Activated T-cell treated with anti-CD3 and anti-CD28 coated beads, Interleukin-2, amount 50 U/mL, for 4 hours (primary cell): ENCODE data around the gene DNAH3. TPM values are rescaled to one million over a fixed set of nuclear protein-coding genes. Genes with fewer than 3 reads are reported as not detected.
"Not testable (repeated sequence)": the region's sequence is repeated elsewhere in the genome, so short reads cannot be mapped to it uniquely, and the experiment has no call there.

Experiments
- ATAC-seq, 2 donors: fragments of 200-7000 bp; cut with Tn5 transposase; one replicate each; pipeline ENCODE4 v1.10.0; 2021
- DNase-seq: peaks from one replicate; pipeline ENCODE4 v3.0.0-alpha.2; 2020
- H3K27me3 Mint-ChIP-seq: one replicate; pipeline ENCODE4 v1.8.0; 2021; ENCODE audit warnings: low read depth, mixed read lengths
- H3K36me3 Mint-ChIP-seq: one replicate; pipeline ENCODE4 v1.8.0; 2022; ENCODE audit warnings: mixed read lengths; ENCODE audit not compliant: insufficient read depth
- H3K4me1 Mint-ChIP-seq: one replicate; pipeline ENCODE4 v1.8.0; 2021; ENCODE audit warnings: low read depth, mixed read lengths
- H3K4me3 Mint-ChIP-seq: one replicate; pipeline ENCODE4 v1.8.0; 2021; ENCODE audit warnings: mild to moderate bottlenecking, moderate library complexity, mixed read lengths
- H3K9me3 Mint-ChIP-seq: one replicate; pipeline ENCODE4 v1.8.0; 2021; ENCODE audit warnings: mixed read lengths
- total RNA-seq, 3 donors: library from RNA; stranded (reverse); gene quantifications; one replicate each; pipeline ENCODE4 v1.2.1, GENCODE V29; 2021

The DNAH3 gene
- total RNA-seq, 3 donors from 2014 or later, result not detected

DNA sequence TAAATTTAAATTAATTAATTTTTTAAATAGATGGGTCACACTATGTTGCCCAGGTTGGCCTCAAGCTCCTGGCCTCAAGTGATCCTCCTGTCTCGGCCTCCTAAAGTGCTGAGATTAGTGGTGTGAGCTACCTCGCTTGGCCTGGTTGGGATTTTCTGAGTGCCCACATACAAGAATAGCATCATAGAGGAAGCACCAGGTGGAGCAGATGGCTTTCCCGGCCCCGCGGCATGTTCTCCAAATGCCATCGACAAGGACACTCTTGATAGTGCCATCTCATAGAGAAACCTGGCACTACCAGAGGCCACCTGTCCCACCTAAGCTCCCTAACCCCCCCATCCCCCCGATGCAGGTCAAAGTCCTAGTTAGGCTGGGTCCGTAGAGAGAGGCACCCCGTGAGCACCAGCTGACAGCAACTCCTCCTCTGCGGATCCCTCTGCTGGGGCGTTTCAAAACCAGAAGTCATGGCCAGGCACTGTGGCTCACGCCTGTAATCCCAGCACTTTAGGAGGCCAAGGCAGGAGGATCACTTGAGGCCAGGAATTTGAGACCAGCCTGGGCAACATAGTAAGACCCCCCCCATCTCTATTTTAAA is 65.9 kb downstream of the DNAH3 start:
- no peaks in the 10 kb centered on the region for H3K4me1 Mint-ChIP-seq
- H3K27me3 Mint-ChIP-seq, result peaks cover 4% of the 10 kb centered on the region
- H3K4me3 Mint-ChIP-seq, result no peak overlapping the region
- DNase-seq (no peak), ATAC-seq (no peak)
- peaks cover 5% of the 10 kb centered on the region for H3K9me3 Mint-ChIP-seq
- H3K36me3 Mint-ChIP-seq, result no peaks in the 10 kb centered on the region

DNA sequence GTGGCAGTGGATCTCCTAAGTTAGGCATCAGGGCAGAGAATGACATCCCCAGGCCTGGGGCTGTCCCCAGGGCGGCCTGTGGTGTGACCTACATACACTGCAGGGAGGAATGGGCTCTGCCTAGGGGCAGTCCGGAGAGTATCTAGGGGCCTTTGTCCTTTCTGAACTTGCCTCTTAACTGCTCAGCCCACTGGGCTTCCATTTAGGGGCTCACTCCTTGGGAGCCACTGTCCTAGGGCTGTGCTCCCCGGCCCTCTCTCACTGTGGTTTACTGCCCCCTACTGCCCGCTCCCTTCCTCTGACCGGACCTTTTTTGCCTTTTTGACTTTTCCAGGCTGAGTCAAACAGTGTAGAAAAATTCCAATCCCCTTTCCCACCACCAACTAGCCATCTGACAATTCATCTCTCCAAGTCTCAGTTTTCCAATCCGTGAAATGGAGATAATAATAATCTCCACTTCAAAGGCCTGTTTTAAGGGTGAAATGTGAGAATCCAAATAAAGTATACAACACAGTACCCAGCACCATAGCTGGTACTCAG is 66.8 kb downstream of the DNAH3 start:
- H3K27me3 Mint-ChIP-seq, result no peaks in the 10 kb centered on the region
- H3K36me3 Mint-ChIP-seq, result no peaks in the 10 kb centered on the region
- ATAC-seq (peak; percentile 50 to 60), DNase-seq (peak; percentile 42)
- no peaks in the 10 kb centered on the region for H3K4me1 Mint-ChIP-seq
- no peak overlapping the region for H3K4me3 Mint-ChIP-seq
- no peaks in the 10 kb centered on the region for H3K9me3 Mint-ChIP-seq

DNA sequence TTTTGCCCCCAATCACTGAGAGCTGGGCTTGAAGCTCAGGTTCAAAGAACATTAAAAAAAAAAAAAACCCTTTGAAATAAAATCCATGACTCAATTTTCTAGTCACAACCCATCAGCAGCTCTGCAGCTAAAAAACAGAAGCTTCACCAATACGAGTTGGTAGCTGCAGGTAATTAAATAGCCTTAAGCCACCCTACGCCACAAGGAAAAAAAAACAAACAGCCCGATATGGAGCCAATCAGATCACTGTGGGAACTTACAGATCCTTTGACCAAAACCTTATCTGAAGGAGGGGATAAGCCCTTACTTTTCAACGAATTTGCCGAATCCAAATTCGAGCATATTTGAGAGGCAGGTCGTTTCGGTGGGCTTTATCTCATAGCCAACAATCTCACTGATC is 69.3 kb downstream of the DNAH3 start:
- H3K27me3 Mint-ChIP-seq, result no peaks in the 10 kb centered on the region
- H3K36me3 Mint-ChIP-seq, result no peaks in the 10 kb centered on the region
- no peaks in the 10 kb centered on the region for H3K4me1 Mint-ChIP-seq
- ATAC-seq, result no peak
- H3K9me3 Mint-ChIP-seq, result no peaks in the 10 kb centered on the region
- DNase-seq, result no peak
- H3K4me3 Mint-ChIP-seq, result no peak overlapping the region

DNA sequence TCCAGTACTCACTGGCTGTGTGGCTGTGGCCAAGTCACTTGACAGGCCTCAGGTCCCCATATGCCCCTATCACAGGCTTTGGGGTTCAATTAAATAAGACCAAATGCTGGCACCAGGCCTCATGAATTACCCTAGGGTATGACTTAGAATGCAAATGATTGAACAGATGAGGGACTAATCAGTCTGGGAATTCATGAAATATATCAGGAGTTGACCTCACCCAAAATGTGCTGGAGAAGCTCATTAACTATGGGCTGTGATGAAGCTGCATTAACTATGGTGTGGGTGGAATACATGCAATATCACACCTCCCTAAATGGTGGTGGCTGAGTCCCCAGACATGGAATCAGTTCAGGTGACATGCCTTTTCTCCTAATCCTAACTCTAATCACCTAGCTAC is 72.1 kb downstream of the DNAH3 start:
- ATAC-seq, result no peak
- Mint-ChIP-seq H3K9me3 (no peaks in the 10 kb centered on the region), H3K27me3 (no peaks in the 10 kb centered on the region), H3K36me3 (no peaks in the 10 kb centered on the region), H3K4me1 (no peaks in the 10 kb centered on the region), H3K4me3 (no peak overlapping the region)
- DNase-seq, result no peak

DNA sequence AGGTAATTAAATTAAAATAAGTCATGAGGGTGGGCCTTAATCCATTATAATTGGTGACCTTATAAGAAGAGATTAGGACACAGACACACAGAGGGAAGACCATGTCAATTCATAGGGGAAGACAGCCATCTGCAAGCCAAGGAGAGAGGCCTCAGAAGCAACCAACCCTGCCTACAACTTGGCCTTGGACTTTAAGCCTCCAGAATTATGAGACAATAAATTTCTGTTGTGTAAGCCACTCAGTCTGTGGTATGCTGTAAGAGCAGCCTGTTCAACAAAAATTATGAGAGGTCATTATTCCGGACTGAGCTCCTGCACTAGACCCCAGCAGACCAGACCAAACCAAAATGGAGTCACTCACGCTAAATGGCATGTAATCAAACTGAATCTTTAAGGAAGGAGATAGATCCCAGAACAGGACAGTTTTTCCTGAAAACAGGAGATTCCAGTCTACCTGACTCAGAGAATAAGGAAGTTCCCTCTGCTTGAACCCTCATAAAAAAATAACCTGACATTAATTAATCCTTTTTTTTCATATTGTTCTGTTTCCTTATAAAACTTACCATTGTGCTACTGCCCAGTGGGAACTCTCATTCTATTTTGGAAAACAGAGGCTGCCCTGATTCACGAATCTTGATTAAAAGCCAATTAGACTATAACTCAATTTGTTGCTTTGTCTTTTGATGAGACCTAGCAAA is 74.3 kb downstream of the DNAH3 start:
- Mint-ChIP-seq H3K4me1 (no peaks in the 10 kb centered on the region), H3K4me3 (no peak overlapping the region), H3K36me3 (no peaks in the 10 kb centered on the region), H3K9me3 (no peaks in the 10 kb centered on the region), H3K27me3 (no peaks in the 10 kb centered on the region)
- ATAC-seq (no peak), DNase-seq (no peak)

DNA sequence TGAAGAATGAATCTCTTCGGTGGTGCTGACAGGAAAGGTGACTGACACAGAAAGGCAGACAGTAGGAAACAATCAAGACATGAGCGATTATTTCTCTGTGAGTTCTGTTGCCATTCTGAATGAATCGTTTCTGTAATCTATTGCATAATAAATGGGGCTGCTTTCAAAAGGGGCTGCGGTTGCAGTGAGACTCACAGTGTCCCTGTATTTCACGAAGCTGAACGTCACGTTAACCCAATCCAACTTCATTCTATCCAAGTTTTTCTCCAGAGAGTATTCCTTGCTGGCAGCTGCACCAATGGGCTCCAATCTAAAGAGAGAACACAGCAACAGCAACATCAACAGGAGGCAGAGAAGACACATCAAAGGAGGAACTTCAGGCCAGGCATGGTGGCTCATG is 75.4 kb downstream of the DNAH3 start:
- ATAC-seq (no peak), DNase-seq (no peak)
- Mint-ChIP-seq H3K36me3 (no peaks in the 10 kb centered on the region), H3K27me3 (no peaks in the 10 kb centered on the region), H3K4me1 (no peaks in the 10 kb centered on the region), H3K4me3 (no peak overlapping the region), H3K9me3 (no peaks in the 10 kb centered on the region)

DNA sequence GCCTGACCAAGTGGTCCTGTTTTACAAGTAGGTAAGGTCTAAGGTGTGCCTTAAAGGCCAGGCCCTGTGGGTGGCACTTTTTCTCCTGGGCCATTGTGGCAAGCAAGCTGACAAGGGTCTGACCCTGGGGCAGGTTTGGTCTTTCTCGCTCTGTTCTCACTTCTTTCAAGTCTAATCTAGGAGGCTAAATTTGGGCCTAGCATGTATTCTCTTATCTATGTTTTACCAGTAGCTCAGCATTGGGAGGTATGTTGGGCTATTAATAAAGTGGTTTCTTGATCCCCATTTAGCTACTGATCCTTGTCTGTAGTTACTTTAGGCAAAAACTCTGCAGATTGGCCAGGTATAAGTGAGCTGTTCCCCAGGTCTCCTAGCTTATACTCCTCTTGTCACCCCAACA is 77.7 kb downstream of the DNAH3 start:
- Mint-ChIP-seq H3K4me3 (no peak overlapping the region), H3K27me3 (no peaks in the 10 kb centered on the region), H3K36me3 (no peaks in the 10 kb centered on the region), H3K4me1 (no peaks in the 10 kb centered on the region), H3K9me3 (no peaks in the 10 kb centered on the region)
- ATAC-seq (no peak), DNase-seq (no peak)

DNA sequence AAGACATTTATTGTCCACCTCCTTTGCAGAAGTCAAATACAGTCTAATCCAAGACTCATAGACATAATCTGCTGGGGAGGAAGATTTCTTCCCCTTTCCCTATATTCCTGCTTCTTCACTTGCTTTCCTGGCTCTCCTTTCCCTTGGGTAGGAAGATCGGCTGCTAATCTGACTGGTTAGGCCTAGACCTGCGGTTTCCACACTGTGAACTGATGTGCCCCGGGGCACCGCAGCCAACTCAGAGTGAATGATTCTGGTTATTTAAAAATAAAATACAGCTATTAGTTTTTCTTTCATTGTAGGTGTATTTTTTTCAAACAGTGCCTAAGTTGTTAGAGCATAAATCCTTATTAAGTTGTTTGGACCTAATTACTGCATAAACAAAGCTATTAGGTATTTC is 78.9 kb downstream of the DNAH3 start:
- Mint-ChIP-seq H3K4me3 (no peak overlapping the region), H3K27me3 (no peaks in the 10 kb centered on the region), H3K9me3 (no peaks in the 10 kb centered on the region), H3K4me1 (no peaks in the 10 kb centered on the region), H3K36me3 (no peaks in the 10 kb centered on the region)
- DNase-seq (no peak), ATAC-seq (no peak)

DNA sequence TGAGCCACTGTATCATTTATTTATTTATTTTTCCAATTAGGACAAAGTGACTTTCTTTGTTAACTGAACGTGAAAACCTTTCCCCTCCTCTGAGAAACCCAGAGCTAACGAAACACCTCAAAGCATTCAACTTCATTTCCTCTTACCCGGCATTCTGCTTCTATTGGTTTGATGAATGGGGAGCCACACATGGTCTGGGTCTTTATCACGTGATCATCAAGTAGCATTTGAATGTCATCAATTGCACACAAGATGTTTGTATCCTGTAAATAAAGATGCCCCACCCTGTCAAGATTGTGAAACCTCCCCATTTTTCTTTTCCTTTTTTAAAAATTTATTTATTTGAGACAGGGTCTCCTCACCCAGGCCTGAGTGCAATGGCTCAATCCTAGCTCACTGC is 80.1 kb downstream of the DNAH3 start:
- no peaks in the 10 kb centered on the region for H3K9me3 Mint-ChIP-seq
- ATAC-seq (no peak), DNase-seq (no peak)
- H3K36me3 Mint-ChIP-seq, result no peaks in the 10 kb centered on the region
- no peak overlapping the region for H3K4me3 Mint-ChIP-seq
- no peaks in the 10 kb centered on the region for H3K4me1 Mint-ChIP-seq
- H3K27me3 Mint-ChIP-seq, result no peaks in the 10 kb centered on the region

DNA sequence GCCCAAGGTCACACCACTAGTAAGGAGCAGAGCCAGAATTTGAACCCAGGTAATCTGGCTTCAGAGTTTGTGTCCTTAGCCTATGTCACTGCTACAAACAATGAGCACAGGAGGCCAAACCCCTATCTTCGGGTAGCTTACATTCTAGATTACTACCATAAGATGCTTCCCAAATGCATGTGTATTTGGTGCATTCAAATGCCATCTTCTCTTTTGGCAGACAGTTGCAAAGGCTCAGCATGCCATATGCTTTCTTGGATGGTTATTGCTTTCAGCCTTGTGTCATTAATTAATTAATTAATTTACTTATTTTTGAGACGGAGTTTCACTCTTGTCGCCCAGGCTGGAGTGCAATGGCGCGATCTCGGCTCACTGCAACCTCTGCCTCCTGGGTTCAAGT is 80.7 kb downstream of the DNAH3 start:
- DNase-seq (no peak), ATAC-seq (no peak)
- no peaks in the 10 kb centered on the region for H3K27me3 Mint-ChIP-seq
- H3K4me3 Mint-ChIP-seq, result no peak overlapping the region
- no peaks in the 10 kb centered on the region for H3K36me3 Mint-ChIP-seq
- no peaks in the 10 kb centered on the region for H3K4me1 Mint-ChIP-seq
- H3K9me3 Mint-ChIP-seq, result no peaks in the 10 kb centered on the region

DNA sequence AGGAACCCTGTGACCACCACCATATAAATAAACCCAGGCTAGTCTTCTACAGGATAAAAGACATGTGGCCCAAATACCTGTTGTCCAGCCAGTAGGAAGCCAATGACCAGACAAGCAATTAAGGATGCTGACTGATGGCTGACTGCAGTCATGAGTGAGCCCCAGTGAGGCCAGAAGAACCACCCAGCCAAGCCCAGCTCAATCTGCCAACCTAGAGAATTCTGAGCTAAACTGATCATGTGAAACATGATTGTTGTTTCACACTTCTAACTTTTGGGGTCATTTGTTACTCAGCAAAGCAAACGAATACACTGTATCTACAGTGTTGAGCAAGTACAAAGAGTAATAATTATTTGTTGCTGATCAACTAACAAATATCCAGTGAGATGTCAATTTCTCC is 86.4 kb downstream of the DNAH3 start:
- H3K36me3 Mint-ChIP-seq, result no peaks in the 10 kb centered on the region
- no peaks in the 10 kb centered on the region for H3K4me1 Mint-ChIP-seq
- no peak overlapping the region for H3K4me3 Mint-ChIP-seq
- H3K27me3 Mint-ChIP-seq, result no peaks in the 10 kb centered on the region
- H3K9me3 Mint-ChIP-seq, result no peaks in the 10 kb centered on the region
- no peak for DNase-seq
- no peak for ATAC-seq

DNA sequence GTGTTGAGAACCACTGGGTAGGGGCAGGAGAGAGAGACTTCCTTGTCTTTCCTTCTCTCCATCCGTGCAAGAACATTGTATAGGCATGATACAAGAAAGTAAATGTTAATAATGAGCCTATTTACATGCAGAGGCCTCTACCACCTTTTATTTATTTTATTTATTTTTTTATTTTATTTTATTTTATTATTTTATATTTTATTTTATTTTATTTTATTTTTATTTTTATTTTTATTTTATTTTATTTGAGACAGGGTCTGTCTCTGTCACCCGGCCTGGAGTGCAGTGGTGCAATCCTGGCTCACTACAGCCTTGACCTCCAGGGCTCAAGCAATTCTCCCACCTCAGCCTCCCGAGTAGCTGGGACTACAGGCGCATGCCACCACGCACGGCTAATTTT is 87.3 kb downstream of the DNAH3 start:
- H3K9me3 Mint-ChIP-seq, H3K4me3 Mint-ChIP-seq, H3K27me3 Mint-ChIP-seq, DNase-seq, H3K36me3 Mint-ChIP-seq, ATAC-seq, H3K4me1 Mint-ChIP-seq: not testable (repeated sequence)

DNA sequence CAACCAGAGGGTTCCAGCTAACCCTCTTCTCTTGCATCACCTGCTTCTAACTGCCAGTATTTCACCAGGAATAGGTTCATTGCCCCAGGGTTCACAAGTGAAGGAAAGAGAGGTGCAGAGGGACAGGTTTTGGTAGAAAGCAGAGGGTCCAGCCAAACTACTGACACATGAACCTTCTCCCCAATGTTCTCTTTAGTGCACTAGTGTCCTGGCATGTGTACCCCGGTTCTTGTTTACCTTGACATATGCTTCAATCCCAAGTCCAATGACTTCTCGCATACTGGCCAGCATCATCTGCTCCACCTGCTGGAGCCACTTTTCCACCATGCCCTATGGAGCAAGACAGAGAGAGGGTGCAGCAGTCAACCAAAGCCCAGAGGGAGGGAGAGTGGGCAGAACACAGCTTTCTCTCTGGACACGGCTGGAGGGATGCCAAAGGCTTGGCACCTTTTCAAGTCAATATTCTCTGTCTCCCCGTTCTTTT is 90.6 kb downstream of the DNAH3 start:
- ATAC-seq (no peak), DNase-seq (no peak)
- Mint-ChIP-seq H3K36me3 (no peaks in the 10 kb centered on the region), H3K4me3 (no peak overlapping the region), H3K9me3 (no peaks in the 10 kb centered on the region), H3K27me3 (peaks cover 5% of the 10 kb centered on the region), H3K4me1 (no peaks in the 10 kb centered on the region)

DNA sequence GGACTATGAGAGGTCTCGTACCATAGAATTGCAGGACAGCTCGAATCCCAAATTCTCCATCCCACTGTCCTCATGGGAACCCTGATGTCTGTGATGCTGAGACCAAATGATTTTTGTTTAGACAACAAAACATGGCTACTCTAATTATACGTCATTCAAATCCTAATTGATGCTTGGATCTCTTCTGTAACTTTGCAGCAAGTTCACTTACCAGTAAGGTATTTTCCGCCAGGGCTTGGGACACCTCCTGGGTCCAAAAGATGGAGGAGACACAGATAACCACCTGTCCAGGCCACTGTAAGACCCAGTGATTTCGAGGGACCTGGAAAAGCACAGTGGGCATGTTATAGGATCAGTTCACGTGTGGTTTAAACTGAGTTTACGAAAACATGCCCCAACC is 92.8 kb downstream of the DNAH3 start:
- Mint-ChIP-seq H3K9me3 (no peaks in the 10 kb centered on the region), H3K27me3 (peaks cover 10% of the 10 kb centered on the region), H3K36me3 (no peaks in the 10 kb centered on the region), H3K4me1 (no peaks in the 10 kb centered on the region), H3K4me3 (no peak overlapping the region)
- no peak for DNase-seq
- ATAC-seq, result no peak

DNA sequence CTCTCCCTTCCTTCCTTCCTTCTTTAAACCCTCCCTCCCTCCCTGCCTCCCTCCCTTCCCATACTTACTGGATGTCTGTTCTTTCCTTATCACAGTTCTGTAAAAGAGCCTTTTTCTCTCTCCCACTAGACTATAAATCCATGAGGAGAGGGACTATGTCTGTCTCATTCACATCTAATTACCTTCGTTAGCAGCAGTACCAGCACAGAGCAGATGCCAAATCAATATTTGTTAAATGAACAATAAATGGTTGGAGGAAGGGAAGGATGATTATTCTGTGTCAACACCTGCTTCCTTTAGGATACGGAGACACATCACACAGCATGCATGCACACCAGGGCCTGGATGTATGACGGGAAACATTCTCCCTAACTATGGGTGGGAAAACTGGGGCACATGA is 94.2 kb downstream of the DNAH3 start:
- H3K27me3 Mint-ChIP-seq, result peaks cover 20% of the 10 kb centered on the region
- H3K4me3 Mint-ChIP-seq, result no peak overlapping the region
- no peaks in the 10 kb centered on the region for H3K9me3 Mint-ChIP-seq
- DNase-seq (no peak), ATAC-seq (no peak)
- no peaks in the 10 kb centered on the region for H3K36me3 Mint-ChIP-seq
- H3K4me1 Mint-ChIP-seq, result no peaks in the 10 kb centered on the region
